ENCODE results near the gene SLC1A1.

Gene SLC1A1

DNA sequence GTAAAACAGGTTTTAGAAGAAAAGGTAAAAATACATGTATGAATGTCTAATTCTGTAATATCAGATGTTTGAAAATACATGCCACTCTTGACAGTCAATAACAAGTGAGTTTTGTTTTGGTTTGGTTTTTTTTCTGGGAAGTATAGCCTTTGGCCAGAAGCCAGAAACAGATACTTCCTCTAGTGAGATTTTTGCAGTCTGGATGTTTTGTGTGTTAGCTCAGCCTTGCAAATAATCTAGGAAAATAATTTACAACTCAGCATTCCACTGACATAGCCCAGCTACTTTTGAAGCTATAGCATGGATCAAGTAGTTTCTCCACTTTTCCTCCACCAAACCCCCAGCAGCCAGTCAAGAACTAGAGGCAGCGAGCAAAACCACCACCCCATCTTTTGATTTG is 56.7 kb downstream of the SLC1A1 start:
- DNase-seq, result no peak

DNA sequence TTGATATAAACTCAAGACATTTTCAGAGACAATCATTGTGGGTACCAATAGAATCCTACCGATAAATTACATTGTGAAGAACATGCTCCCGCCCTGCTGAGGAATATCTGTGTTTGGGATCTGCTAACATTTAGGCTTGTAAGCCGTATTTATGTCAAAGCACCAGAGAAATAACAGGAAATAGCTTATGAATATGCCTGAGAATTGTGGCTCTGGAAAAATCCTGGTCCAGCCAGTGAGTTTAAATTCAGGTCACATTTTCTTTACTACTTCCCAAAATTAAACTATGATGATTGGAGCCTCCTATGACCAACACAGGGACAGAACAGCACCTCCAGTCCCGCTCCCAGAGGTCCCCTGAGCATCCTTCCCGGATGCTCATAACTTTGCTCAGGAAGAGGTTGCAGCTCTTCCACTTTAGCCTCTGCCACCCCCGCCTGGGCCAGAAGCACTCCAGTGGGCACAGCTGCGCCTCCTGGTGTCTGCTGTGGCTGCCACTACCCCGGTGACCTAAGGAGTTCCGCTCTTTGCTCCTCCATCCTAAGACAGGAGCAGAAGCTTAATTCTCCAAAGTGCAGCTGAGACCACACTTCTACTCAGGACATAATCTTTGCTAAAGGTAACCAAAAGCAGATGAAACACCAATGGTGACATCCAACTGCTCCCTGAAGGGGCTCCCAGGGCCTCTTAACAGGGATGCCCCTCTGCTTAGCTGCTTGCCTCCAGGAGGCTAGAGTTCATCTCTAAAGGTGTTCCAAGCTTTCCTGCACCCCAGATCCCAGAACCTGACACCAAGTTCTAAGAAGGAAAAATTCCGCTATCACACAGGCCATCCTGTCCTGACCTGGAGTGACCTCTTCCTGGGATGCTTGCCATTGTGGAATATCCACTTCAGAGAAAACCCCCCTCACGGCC is 58.8 kb downstream of the SLC1A1 start:
- DNase-seq, result peak; percentile 36

DNA sequence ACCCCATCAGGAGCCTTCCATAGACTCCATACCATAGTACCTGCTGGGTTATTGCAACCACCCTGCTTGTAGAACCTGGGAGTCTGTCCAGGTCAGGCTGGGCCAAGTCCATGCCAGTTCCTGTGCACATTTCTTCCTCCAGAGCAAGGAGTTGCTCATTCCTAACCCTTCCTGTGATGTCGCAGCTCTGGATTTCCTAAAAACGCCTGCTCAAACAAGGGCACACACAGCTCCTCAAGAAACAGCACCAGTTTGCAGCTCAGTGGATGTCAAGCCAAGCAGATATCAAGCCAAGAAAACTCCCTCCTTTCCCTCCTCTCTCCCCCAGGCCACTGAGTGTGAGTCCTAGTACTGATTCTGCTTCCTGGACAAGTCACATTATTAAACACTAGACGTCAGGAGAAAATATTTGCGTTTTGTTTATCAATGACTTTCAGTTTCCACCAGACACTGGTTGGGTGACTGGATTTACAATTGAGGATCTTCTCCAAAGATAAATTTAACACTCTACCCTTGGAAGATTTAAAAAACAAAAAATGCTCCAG is 59.6 kb downstream of the SLC1A1 start:
- DNase-seq, result no peak

DNA sequence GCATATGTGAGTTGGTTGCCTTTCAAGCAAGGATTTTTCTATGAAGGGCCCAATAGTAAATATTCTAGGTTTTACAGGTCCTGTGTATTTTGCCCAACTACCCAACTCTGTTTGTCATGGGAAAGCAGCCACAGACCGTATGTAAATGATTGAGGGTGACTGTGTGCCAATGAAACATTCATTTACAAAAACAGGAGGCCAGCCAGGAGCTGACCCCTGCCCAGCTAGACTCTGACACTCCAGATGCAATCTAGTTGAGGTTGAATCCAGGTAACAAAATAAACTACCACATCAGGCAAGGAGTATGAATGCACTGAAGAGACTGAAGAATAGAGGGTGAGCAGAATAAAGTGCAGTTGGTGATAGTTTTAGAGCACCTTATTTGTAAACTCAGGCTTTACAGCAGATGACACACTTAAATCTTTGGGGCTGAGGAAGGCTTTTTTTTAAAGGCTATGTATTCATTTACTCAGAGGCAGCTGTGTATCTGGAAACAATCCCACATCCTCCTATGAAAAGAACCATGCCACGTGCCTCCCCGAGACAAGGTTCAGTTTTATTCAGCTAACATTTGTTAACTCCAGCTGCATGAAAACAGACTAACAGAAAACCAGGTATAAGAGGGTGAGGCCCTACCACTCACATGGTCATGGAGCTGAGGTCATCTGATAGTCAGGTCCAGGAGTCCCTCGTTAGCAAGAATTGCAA is 60.7 kb downstream of the SLC1A1 start:
- DNase-seq, result no peak

DNA sequence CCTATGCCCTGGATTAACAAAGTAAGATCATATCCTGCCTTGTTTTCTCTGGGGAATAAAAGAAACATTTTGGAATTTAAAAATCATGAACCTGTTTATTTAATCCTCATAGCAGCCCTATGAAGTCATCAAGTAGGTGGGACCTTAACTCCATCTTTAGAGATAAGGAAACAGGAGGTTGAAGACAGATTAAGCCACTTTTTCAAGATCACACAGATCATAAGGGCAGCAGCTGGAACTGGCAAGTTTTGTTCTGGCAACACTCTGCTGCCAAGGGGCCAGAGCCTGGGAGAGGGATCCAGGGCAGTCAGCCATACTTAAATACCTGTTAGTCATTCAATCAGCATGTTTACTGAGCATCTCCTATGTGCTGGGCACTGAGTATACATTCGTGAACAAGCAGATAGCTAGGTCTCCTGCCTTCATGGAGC is 63.7 kb downstream of the SLC1A1 start:
- no peak for DNase-seq

DNA sequence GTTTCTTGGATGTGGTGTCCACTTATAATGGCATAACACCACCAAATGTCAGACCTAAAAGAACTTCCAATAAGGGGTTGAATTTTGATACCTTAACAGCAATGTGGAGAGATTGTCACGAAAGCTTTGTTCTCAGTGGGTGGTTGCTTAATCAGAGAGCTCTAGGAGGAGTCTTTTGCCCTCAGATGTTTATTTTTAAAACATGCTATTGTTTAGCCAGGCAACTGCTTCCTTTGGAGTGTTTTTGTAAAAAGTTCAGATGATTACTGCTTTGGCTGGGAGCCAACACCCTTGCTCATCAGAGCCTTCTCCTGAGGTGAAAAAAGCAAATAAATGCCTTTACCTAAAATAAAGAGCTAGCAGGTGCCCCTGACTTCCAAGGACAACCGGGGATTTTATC is 65.0 kb downstream of the SLC1A1 start:
- DNase-seq, result no peak

DNA sequence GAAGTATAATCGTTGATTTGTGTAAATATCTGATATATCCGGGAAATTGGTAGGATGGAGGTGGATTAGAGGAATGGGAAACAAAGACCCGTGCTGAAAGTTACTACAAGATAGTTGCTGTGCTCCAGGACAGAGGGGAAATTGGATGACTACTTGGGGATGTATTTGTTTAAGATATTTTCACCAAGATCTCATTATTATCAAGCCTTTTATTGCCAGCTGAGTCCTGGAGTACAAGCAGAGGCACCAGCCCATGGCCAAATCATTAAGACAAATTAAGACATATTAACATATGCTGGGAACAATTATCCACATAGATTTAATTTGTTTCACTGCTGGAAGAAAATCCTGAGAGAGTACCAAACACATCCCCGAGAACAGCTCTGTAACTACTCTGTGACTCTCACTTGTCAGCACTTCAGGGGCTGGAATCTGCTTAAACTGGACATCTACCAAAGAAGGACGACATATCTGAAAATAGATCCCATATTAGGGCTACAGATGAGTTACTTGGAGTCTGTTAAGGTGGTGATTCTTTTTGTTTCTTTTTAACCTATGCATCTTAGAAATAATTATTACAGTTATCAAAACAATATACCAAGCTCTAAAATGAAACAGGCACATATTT is 68.2 kb downstream of the SLC1A1 start:
- DNase-seq, result no peak

DNA sequence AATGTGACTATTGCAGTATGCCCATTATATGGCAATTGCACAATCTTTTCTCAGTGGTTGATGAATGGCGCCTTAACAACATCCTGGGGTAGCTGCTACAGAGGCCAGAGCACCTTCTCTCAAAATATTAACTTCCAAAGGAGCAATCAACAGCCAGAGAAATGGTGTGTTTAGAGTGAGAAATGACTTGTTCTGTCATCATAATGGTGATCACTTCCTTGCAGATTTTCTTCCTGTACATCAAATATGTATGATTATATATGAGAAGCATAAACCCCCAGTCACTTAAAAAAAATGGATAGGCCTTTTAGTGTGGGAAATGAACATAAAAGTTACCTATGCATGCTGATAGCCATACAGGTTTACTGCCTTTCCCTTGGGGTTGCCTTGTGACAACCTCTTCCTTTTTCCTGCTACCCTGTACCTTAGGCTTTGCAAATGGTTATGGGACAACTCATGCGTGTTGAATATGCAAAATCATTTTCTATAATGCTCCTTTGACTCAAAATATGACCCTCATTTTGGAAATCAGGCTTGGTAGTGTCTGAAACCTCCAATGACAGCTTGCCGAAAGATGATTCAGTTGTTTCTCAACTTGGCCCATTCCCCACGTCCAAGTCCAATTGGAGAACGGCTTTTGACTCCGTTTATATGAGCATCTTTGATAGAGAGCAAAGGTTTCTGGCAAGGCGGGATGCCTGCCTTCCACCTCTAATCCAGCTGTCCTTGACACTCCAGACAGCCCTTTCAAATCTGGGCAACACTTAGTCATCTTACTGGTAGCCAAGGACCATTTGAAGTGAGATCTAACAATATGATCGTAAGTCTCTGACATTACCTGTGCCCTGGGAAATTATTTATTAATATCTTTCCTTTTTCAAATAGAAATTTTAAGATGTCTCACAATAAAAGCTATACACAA is 69.3 kb downstream of the SLC1A1 start:
- no peak for DNase-seq

DNA sequence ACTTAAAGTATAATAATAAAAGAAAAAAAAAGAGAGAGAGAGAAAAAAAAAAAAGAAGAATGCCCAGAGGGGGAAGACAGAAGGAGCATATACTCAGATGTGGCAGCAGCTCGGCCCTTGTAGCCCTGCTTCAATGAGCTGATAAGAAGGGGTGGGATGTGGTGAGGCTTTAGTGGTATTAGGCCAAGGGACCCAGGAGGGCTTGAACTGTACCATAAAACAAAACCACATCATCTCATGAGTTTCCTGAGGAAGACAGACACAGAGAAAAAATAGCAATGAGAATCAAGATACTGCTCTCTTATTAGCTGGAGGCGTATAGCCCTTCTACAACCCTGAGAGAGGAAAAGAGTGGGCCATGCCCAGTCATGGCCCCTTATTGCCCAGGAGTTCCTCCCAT is 72.8 kb downstream of the SLC1A1 start:
- DNase-seq, result no peak

DNA sequence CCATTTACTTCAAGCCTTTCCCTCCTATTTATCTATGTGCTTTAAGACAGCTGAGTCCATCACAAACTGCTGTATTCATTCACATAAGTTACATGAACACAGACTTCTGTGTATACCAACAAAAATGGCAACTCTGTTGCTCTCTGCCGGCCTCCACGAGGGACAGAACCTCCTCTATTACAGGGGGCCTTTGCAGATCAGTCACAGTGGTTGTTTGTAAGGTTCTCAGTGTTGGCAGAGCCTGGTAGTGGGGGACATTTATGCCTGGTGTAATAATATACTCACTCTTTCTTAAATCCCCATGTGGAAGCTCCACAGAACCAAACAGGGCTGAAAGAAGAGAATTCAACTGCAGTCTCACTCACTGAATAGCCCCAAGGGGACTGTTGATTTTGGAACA is 76.5 kb downstream of the SLC1A1 start:
- no peak for DNase-seq

DNA sequence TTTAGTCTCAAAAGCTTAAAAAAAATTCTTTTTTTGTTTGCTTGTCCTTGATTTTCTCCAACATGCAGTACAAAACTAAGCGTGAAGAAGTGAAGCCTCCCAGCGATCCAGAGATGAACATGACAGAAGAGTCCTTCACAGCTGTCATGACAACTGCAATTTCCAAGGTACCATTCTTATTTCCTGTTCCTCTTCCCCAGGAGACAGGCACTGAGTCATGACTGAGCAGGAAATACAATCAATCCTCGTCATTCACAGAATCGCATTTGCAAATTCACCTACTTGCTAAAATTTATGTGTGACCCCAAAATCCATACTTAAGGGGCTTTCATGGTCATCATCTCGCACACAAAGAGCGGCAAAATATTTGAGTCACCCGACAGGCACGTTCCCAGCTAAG is 77.3 kb downstream of the SLC1A1 start:
- no peak for DNase-seq

DNA sequence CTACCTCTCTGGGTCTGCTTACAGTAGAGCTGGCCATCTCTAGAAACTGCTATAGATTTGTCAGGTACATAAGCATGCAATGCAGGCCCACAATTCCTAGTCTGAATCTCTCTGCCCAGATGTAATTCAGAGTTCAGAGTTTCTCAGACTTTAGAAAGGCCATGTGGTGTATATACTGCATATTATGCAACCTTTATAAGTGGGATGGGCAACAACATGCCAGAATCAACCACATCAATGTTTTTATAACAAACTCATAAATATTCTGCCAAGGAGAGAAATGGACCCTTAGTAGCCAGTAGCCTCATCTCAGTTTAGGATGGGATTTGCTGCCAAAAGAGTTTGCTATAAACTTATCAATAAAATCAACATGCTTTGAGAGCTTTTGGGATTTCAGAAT is 78.8 kb downstream of the SLC1A1 start:
- DNase-seq, result no peak

DNA sequence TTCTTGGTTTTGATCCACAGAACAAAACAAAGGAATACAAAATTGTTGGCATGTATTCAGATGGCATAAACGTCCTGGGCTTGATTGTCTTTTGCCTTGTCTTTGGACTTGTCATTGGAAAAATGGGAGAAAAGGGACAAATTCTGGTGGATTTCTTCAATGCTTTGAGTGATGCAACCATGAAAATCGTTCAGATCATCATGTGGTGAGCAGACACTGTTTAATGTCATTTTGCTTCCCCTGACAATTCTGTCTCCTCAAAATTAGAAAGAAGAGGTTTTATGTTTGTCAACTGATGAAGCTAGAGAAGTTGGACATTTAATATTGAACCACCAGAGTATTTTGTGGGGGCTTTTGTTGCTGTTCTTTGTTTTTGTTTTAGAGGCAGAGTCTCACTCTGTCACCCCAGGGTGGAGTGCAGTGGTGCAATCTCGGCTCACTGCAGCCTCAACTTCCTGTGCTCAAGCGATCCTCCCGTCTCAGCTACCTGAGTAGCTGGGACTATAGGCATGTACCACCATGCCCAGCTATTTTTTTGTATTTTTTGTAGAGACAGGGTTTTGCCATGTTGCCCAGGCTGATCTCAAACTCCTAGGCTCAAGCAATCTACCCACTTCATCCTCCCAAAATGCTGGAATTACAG is 82.0 kb downstream of the SLC1A1 start:
- no peak for DNase-seq

DNA sequence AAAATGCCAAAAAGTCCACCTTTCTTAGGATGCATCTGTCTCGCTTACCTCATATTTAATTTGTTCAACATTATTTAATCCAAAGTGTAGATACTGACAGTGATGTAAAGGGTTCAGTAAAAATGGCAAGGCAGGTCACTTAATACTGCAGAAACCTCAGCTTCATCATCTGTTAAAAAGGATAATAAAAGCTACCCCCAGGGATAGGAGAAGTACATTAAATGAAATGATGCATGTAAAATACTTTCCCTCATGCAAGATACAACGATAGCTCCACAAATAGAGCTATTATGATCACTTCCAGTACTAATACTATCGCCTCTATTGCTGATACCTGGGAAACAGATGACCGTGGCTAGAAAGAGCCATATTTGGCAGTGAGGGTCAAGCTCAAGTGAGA is 82.9 kb downstream of the SLC1A1 start:
- no peak for DNase-seq

DNA sequence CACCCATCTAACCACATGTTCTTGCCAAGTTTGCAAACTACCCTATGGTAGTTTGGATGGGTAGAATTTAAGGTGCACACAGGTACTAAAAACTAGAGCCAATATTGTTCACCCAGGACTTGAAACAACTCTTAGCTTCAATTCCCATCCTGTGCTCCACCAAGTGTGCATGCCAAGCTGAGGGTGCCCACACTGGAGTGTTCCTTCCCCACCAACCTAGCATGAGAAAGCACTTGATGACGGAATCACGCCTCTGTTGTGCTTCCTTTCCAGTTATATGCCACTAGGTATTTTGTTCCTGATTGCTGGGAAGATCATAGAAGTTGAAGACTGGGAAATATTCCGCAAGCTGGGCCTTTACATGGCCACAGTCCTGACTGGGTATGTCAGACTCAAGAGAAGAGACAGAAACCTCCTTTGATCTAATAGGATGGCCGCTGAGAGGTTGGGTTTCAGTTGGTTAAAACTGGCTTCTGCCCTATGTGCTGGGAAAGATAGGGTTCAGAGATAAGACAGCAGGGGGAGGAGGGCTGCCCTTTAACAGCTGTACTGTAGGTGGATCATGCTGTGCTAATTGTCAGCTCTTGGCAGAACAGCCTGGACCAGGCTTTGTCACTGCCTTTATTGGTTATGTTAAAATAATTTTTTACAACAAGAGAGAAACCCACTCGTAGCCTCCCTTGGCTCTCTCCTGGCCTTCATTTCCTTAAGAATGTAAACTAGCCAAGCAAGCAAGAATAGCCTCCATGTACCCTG is 83.5 kb downstream of the SLC1A1 start:
- DNase-seq, result no peak

DNA sequence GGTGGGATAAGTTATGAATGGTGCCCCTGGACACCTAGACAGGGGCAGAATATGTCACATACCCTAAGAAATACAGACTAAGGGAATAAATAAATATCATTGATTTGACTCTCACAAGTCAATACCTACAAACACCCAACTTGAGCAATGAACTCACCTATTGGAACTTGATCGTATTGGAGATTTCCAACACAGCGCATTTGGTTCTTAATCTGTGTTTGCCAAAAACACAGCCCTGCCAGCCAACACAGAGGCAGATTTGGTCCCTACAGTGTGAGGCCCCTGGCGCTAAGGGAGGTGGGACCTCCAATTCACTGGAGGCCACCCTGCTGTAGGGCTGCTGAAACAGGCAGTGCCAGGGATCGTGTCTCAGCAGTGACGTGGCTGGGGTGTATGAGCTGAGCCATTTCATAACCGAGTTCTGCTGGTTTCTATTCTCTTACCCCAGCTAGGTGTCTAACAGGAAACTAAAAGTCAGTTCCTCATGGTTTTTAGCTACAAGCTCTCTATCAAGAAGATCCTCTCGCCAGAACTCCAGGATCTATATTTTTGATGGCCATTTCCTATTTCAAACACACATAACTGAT is 84.5 kb downstream of the SLC1A1 start:
- no peak for DNase-seq

DNA sequence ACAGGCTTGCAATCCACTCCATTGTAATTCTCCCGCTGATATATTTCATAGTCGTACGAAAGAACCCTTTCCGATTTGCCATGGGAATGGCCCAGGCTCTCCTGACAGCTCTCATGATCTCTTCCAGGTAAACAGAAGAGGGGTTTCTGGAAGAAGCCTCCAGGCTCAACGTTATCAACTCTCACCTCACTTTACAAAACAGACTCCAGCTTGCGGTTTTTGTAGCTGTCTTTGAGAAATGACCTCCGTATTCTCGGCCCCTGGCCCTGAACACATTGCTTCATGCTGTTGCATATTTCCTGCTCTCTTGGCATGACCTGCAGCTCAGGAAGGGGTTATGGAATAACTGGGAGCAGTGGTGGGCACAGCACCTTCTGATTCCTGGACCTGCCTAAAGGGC is 85.7 kb downstream of the SLC1A1 start:
- no peak for DNase-seq

DNA sequence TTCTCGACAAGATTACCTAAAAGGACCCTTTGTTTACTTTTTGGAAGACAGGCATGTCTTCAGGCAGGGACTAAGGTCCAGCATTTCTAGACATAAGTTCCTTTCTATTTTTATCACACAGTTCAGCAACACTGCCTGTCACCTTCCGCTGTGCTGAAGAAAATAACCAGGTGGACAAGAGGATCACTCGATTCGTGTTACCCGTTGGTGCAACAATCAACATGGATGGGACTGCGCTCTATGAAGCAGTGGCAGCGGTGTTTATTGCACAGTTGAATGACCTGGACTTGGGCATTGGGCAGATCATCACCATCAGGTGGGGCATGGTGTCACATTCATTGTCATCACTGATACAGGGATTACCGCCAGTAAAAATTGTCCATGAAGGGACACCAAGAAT is 86.2 kb downstream of the SLC1A1 start:
- no peak for DNase-seq

DNA sequence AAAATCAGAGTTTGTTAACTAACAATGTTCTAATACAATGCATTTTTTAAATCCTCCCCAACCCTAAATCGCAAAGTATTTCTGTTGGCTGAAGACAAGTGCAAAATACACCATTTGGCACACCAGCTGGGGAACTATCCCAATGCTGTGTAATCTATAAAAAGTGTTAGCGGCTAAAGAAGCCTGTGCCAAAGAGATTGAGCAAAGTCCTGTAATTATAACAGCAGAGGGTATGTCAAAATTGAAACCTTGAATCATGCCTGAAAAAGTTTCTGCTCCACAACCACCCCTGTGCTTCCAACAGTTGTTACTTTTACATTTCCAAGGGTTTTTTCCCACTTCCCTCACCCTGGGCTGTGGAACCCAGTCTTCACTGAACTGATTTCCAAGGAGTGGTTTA is 88.7 kb downstream of the SLC1A1 start:
- no peak for DNase-seq

DNA sequence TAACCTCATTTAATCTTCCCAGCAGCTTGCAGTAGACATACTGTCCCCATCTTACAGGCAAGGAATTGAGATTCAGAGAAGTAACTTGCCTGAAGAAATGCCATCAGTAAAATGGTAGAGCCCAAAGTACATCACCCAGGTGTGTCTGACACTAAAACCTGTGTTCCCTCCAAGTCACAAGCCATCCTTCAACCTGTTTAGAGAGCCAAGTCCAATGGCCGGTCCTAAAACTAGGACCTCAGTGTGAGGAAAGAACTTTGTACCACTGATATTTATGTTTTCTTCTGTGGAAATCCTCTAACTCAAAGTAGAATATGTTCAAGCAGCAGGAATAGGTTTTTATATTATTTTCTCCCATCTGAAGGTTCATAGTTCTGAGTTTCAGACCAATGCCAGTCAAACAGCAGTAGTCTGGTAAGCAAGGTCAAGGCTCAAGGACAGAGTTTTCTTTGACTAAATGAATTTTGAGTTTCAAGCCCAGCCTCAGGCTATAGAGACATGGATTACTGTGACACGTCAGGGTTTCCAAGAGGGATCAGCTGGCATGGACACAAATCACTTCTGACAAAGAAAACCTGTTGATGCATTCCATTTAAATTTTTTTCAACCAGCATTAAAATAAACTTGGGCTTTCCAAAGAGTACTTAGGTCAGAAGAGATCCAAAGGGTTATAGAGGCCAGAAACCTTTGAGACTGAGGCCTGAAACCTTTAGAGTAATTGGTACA is 90.9 kb downstream of the SLC1A1 start:
- DNase-seq, result no peak
